GM13976 (cell line): ENCODE measurements around the gene ADRA2C.
A peak's percentile ranks its signal among the peaks of the same experiment; 100 is the strongest.

ENCODE experiments used
- DNase-seq: peaks from one replicate; pipeline ENCODE4 v3.0.0; 2012; ENCODE audit warnings: low spot score
- in situ Hi-C: fragments of 300-500 bp; cut with MboI; formaldehyde crosslinking; loops from one replicate; pipeline ENCODE4 v1.12.0; 2022; ENCODE audit warnings: low sequenced_read_pairs, mixed read lengths, inconsistent platforms; ENCODE audit not compliant: unreplicated experiment
- TF ChIP-seq, protein P1 (sequence below): IDR thresholded peaks from 2 replicates; pipeline ENCODE4 v1.5.1; 2012; ENCODE audit warnings: borderline replicate concordance, mild to moderate bottlenecking; ENCODE audit not compliant: insufficient read depth; ENCODE audit errors: extremely low read depth, missing control alignments, control extremely low read depth

ADRA2C gene

DNA sequence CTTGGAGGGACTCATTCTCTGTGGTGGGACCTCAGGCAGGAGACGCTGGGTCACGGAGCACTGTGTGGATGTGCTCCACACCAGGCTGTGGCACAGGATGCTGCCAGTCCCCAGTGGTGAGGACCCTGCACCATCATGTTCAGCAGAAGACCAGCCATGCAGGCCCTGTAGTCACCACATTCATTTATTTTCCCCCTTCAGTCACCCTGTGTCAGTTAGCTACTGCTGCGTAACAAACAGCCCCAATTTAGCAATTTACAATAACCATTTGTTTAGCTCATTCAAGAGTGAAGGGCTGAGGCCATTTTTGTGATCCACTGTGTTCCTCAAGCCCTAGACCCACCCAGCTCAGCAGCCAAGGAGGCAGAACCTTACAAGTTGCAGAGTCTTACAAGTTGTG, 23.6 kb upstream of the ADRA2C start:
- DNase-seq: no peak
- TF ChIP-seq, protein P1, sequence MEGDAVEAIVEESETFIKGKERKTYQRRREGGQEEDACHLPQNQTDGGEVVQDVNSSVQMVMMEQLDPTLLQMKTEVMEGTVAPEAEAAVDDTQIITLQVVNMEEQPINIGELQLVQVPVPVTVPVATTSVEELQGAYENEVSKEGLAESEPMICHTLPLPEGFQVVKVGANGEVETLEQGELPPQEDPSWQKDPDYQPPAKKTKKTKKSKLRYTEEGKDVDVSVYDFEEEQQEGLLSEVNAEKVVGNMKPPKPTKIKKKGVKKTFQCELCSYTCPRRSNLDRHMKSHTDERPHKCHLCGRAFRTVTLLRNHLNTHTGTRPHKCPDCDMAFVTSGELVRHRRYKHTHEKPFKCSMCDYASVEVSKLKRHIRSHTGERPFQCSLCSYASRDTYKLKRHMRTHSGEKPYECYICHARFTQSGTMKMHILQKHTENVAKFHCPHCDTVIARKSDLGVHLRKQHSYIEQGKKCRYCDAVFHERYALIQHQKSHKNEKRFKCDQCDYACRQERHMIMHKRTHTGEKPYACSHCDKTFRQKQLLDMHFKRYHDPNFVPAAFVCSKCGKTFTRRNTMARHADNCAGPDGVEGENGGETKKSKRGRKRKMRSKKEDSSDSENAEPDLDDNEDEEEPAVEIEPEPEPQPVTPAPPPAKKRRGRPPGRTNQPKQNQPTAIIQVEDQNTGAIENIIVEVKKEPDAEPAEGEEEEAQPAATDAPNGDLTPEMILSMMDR: no peak
- in situ Hi-C loops: no loop called here

DNA sequence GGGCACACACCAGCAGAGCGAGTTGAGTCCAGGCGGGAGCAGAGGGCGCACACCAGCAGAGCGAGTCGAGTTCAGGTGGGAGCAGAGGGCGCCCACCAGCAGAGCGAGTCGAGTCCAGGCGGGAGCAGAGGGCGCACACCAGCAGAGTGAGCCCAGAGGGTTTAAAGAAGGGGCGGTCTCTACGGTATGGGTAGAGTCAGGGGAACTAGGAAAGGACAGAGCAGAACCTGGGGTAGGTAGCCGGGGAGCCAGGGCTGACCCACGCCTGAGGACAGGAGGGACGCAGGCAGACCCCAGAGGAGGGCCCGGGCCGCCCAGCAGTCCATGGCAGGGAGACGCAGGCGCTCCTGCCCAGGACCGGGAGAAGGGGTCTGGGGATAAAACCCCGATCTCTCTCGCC, 22.0 kb upstream of the ADRA2C start:
- DNase-seq: no peak
- in situ Hi-C loops: no loop called here
- TF ChIP-seq, protein P1: no peak

DNA sequence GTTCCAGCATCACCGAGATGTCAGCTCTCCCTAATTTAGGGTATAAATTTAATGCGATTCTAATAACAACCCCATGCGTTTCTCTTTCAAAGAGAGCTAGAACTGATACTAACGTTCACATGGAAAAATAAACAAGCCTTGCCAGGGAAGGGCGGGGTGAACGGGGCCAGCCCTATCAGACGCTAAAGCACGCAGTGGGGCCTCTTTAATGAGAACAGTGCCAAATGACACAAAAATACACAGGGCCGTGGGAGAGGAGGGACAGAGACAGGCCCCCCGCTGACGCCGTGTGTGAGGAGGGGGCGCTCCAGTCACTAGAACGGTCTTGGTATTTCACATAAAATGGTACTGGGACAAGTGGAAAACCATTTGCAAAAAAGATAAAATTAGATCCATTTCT, 21.3 kb upstream of the ADRA2C start:
- in situ Hi-C loops: no loop called here
- DNase-seq: no peak
- TF ChIP-seq, protein P1: no peak

DNA sequence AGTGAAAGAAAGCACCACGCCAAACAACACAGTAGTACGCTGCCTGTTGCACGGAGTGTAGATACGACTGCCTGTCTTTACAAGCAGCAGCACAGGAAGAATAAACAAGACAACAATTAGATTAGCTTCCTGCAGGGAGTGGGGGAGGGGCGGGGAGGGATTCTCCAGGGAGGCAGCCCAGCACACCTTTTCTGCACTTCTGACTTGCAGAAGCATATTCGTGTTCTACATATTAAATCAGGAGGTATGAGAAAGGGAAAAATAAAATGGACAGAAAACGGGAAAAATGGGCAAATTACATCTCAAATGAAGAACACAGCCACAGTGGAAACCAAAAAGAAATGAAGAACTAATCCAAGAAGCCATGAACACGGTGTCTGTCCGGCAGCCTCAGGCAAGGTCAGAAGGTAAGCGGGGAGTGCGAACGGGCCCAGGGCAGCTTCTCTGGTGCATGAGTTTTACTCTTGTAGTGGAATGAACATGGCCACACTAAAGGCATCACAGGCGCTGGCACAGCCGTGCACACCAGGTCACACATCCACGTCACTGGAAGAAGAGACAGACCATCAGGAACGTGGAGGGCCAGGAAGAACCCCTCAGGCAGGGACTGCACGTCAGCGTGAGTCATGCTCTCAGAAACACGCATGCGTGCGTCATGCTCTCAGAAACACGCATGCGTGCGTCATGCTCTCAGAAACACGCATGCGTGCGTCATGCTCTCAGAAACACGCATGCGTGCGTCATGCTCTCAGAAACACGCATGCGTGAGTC, 20.1 kb upstream of the ADRA2C start:
- in situ Hi-C loops: no loop called here
- DNase-seq: no peak
- TF ChIP-seq, protein P1: no peak

DNA sequence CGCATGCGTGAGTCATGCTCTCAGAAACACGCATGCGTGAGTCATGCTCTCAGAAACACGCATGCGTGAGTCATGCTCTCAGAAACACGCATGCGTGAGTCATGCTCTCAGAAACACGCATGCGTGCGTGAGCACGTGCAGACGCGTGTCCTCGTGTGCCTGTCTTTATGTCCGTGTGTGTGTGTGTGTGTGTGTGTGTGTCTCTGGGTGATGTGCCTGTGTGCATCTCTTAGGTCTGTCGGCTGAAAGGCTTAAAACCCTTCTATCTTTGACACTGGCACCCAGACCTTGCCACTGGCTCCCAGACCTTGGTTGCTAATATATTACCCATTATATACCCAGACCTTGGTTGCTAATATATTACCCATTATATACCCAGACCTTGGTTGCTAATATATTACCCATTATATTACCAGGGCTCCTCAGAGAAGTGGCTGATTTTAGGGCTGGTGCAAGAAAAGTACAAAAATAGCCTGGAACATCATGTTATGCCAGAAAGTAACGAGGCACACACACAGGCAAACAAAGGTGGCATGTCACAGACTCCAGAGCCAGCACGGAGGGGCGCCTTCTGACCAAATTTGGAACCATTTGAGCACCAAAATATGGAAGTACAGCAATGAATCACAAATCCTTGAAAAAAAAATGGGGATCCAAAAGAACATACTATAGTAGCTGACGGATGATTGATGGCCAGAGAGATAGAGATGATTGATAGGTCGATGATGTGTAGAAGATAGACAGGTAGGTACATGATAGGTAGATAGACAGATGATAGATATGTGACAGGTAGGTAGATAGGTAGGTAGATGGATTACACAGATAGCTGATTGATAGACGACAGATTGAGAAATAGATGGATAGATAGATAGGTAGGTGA, 19.2 kb upstream of the ADRA2C start:
- DNase-seq: no peak
- TF ChIP-seq, protein P1: no peak
- in situ Hi-C loops: no loop called here

DNA sequence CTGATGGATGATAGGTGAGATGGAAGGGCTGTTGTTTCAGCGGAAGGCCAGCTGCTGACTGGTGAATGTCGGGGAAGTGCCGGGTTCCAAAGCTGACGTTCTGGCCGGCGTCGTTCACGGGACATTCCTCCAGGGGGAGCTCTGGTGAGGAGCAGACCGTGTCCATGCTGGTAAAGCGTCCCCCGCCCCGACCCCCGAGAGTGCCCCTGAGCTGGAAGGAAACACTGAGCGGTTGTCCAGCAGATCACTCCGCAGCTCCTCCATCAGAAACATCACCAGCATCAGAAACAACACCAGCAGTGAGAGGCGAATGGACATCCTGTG, 18.6 kb upstream of the ADRA2C start:
- in situ Hi-C loops: no loop called here
- no peak for DNase-seq
- TF ChIP-seq, protein P1: peak; percentile 29
